ENCODE results near the gene UPK3B.
"Not testable (repeated sequence)": the region's sequence is repeated elsewhere in the genome, so short reads cannot be mapped to it uniquely, and the experiment has no call there.

DNA sequence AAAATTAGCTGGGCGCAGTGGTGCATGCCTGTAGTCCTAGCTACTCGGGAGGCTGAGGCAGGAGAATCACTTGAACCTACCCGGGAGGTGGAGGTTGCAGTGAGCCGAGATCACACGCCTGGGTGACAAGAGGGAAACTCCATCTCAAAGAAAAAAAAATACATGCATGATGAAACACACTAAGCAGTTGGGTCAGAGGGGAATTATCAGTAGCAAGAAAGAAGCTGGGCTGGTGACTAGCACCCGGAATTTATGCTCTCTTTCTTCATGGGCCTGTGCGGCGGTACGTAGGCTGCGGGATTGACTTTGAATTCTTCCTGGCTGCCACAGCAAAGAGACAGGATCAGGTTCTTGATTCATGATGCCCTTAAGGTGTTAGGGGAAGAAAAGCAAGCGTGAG, 30.7 kb upstream of the UPK3B start:
- TF ChIP-seq, protein P1, sequence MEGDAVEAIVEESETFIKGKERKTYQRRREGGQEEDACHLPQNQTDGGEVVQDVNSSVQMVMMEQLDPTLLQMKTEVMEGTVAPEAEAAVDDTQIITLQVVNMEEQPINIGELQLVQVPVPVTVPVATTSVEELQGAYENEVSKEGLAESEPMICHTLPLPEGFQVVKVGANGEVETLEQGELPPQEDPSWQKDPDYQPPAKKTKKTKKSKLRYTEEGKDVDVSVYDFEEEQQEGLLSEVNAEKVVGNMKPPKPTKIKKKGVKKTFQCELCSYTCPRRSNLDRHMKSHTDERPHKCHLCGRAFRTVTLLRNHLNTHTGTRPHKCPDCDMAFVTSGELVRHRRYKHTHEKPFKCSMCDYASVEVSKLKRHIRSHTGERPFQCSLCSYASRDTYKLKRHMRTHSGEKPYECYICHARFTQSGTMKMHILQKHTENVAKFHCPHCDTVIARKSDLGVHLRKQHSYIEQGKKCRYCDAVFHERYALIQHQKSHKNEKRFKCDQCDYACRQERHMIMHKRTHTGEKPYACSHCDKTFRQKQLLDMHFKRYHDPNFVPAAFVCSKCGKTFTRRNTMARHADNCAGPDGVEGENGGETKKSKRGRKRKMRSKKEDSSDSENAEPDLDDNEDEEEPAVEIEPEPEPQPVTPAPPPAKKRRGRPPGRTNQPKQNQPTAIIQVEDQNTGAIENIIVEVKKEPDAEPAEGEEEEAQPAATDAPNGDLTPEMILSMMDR (IDR thresholded peaks at IDR 0.05; ENCODE audit: insufficient read depth, low read depth, low read length): not testable (repeated sequence)
- not testable (repeated sequence) for TF ChIP-seq EZH2 (IDR thresholded peaks at IDR 0.05; ENCODE audit: insufficient read depth, low read length)

All from astrocyte (in vitro differentiated cells and primary cell).